HG02642 (cell line): ENCODE data around the gene ZEB1.
"Not testable (repeated sequence)": the region's sequence is repeated elsewhere in the genome, so short reads cannot be mapped to it uniquely, and the experiment has no call there.

Experiments
- ATAC-seq: cut with Tn5 transposase; IDR thresholded peaks from one replicate; pipeline ENCODE4 v1.9.1; 2021; ENCODE audit warnings: mild to moderate bottlenecking; ENCODE audit not compliant: unreplicated experiment, poor library complexity

ZEB1 gene

DNA sequence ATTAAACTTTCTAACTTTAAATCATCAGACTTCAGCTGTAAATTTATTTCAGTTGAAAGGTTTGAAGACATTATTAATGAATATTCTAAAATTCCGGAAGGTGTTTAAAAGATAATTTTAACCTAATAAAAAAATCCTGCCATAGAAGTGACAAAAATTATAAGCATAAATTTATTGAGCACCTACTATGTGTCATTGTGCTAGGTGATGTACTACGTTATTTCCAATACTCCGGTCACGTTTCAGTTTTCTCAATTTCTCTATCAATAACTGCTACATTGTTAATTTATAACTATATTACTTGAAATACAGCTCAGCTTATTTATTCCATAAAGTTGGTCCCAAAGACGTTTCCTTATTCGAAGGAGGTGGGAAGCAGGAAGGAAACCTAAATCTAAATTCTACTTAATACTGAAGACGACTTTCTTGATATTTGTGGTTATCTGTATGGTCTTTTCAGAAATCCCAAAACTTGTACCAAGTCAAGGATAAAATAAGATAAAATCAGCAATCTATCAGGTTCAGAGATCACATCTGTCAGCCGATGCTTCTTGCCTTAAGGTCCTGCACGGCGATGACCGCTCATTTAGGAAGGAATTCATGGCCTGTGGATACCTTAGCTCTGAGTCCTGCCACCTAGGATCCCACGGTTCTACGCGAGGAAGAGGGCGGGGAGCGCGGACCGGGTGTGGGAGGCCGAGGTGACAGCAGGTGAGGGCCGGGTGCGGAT lies 1.2 kb upstream of the ZEB1 start:
- ATAC-seq: no peak

DNA sequence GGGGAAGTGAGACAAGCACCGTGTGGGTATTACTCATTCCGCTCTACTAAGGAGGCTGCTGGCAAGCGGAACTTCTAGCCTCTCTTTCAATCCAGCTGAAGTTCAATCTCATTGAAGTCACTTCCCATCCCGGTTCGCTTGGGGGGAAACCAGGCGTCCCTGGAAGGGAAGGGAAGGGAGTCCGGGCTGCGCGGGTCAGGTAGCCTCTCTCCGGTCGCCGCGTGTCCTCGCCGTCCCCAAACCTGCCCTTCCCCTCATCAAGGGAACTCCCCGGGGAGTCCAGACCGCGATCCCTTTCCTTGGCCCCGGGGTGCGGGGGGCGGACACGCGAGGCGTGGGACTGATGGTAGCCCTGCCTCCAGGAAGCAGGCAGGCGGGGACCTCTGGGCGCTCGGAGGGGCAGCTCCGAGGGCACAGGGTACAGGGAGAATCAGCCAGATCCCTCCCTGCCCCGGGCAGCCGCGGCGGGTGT lies 598 bp upstream of the ZEB1 start:
- peak; percentile 73 for ATAC-seq

DNA sequence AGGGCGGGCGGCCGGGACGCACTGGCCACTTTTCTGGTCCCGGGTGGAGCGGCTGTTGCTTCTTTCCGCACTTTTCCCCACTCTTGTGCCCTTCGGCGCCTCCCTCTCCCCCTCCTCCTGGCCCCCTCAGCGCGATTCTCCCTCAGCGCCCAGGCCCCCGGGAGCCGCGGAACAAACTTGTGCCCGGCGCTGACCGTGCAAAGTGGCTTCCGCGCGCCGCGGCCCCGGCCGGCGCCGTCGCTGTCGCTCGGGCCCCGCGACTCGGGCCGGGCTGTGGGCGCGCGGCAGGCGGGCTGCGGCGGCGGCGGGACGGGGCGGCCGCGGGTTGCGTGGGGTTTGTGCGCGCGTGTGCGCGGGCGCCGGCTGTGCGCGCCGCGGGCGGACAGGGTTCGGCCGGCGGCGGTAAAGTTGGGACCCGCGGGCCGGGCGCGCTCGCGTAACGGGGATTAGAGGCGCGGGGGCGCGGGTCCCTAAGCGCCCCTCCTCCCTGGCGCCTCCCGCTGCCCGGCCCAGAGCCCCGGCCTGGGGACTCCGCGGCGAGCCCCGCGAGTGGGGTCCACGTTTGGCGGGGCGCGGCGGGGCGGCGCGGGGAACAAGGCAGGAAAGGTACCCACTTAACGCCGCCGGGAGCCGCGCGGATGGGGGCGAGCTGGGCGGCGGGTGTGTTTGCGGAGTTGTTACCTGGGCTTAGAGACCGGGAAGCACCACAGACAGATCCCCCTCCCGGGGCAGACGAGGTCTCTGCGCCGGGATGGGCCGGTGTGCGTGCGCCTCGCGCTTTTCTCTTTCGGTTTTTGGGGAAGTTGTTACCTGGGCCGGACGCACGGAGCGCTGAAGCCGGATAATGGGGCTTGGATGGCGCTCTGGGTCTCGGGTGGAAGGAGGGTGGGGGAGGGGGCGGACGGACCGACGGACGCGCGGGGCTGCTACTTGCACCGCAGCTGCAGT lies 860 bp downstream of the ZEB1 start:
- ATAC-seq: peak; percentile 31

DNA sequence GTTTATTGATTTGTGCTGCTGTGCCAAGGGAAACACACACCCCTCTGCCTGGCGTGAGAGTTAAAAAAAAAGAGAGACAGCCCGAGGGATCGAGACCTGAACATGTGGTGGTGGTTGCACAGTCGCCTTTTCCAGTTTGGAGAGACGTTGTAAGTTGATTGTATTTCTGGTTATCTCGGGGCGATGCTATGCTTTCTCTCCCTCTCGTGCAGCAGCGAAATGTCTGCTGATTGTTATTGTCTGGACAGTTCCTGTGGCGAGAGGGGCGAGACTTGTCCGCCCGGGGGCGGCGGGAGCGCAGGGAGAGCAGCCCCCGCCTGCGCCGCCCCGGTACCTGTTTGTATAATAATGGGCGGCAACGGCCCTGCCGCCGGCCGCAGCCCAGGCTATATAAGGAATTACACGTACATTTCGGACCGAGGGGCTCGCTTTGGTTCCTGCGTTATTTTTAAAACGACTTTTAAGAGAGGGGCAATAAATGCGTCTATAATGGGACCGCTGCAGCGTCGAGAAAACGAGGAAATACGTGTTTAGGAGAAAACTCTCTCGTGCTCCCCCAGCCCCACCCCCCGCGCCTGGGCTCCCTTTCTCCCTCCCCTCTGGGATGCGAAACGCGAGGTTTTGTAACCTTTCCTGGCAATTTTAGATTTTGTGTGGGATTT lies 1.7 kb downstream of the ZEB1 start:
- ATAC-seq: peak; percentile 28

DNA sequence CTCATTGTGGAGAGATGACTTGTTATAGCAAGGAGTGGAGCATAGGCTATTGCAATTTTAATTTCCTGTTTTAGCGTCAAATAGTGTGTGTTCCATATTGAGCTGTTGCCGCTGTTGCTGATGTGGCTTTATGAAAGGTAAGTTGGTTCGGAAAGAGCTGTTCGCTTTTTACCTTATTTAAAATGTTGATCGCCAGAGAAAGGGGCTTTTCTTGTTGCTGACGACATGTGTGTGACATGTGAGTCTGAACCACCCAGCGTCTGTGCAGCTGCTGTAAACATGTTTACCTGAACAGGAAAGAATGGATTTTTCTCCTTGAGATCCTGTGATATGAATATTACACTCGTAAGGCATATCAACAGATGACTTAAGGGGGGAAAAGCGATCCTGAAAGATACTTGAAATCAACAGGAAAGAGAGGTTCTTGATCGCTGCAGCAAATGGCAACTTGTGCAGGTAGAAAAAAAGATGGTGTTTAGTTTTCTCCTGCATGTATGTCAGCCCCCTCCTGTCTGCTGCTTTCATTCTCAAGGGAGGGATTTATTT lies 2.5 kb downstream of the ZEB1 start:
- ATAC-seq: no peak

DNA sequence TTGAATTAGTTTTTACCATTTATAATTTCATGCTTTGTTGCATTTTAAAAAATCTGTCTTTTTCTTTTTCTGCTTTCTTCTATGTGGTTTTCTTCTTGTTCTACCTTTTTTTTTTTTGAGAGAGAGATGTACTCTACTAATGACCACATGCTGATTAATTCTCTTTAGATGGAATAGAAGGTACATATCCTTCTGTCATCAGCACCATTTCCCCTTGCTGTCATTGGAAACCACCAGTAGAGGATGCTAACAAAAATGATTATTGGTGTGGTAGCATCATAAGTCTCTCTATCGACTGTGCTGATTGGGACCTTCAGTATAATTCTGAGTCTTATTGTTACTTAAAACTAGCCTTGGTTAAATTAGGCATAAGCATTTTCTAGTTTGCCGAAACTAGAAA lies 3.6 kb downstream of the ZEB1 start:
- ATAC-seq: no peak

DNA sequence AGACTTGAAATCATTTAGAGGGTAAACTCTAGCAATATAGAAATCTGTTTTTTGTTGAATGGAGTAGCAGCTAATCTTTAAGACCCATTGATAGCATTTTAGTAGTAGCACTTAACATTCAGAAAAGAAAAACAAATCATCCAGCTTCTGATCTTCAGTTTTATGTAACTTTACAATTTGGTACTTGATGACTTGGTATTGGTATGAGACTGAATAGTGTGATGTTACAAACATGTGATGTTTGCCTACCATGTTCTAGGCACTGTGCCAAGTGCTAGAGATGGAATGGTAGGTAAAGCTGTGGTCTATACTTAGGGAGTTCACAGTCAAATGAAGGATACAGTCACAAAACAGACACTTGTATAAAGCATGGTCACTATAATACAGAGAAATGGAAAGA lies 21.3 kb downstream of the ZEB1 start:
- ATAC-seq: no peak

DNA sequence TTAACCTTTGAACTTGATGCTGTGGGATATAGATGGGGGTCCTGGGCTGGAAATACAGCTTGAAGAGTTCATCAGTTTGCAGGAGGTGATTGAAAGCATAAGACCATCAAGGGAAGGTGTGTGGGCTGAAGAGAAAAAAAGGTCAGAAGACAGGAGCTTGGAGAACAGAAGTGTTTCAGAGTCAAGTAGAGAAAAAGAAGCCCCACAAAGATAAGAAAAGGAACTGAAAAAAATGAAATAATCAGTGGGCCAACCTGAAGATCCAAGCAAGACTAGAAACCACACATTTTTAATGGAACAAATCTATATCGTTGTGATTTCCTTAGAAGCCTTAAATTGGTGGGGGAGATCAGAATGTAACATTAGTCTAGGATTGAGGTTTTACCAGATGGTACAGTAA lies 22.5 kb downstream of the ZEB1 start:
- no peak for ATAC-seq

DNA sequence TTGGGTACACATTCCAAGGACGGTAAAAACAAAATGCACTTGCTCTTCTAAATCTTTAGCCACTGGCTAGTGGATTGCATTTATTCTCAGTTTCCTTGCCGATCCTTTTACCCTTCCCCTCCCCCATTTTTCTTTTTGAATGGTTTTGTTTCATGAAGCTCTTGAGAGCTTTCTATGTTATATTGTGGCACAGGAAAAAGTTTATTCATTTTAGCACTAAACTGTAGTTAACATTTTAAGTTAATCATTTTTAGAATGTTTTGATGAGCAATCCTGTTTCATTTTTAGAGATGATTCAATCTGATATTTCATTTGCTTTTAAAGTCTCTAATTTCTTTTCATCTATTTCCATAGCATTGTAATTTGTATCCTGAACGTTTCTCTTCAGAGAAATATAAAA lies 24.0 kb downstream of the ZEB1 start:
- no peak for ATAC-seq

DNA sequence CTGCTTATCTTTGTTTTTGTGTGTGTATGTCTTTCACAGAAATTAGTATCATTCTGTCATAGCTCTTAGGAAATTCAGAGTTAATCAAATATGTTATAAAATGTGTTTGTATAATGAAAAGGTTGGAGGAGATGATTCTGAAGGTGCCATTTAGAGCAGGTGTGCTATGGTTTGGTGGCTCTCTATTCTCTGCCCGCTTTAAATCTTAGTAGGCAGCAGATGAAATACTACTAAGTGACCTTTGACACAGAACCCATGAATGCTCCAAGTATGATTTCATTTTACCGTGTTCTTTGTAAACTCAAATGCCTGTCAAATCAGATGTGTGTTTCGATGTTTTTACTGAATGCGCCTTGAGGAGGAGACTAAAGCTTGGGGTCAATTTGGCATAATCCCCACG lies 24.5 kb downstream of the ZEB1 start:
- no peak for ATAC-seq

DNA sequence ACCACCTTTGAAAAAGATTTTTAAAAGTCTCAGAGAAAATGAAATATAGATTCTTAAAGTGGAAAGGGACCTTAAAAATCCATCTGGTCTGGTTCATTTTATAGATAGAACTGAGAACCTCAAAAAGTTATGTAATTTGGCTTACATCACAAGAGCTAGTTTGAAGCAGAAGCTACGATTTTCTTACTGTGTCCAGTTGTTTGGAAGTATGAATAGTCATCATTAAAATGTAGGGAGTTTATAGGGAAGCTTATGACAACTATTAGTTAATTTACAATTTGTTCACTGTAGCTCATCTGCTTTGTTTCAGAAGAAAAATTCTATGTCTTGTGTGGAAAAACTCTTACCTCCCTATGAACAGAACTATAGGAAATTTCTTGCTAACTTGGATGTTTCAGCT lies 26.9 kb downstream of the ZEB1 start:
- no peak for ATAC-seq

DNA sequence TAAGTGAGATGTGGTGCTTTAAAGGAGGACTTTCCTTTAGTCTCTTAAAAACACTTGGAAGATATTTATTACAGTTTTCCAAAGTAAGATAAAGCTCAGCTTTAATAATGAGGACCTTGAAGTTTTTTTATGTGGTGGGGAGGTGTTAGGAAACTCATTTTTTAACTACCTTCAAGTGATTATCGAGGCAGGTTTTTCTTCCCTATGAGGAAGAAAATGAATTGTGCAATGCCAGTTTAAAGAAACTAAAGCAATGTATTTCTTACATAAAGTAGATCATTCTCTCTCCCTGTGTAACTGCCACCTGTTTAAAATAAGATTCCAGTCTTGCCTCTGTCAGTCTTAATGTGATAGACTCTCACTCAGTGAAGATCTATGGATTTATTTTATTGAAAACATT lies 27.9 kb downstream of the ZEB1 start:
- no peak for ATAC-seq

DNA sequence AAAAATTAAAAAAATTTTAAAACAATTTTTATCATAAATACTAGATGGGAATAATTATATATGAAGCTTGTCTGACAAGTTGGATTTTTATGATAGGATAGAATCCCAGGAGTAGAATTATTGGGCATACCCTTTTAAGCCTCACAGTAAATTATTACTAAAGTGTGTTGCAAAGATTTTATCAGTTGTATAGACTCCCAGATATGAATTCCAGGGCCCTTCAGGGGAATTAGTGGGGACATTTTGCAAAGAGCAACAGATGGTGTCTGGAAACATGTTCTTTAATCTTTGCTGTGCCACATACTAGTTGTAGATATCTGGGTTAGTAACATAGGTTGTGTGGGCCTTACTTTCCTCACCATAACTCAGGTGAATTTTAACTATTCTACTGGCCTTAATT lies 28.7 kb downstream of the ZEB1 start:
- no peak for ATAC-seq

DNA sequence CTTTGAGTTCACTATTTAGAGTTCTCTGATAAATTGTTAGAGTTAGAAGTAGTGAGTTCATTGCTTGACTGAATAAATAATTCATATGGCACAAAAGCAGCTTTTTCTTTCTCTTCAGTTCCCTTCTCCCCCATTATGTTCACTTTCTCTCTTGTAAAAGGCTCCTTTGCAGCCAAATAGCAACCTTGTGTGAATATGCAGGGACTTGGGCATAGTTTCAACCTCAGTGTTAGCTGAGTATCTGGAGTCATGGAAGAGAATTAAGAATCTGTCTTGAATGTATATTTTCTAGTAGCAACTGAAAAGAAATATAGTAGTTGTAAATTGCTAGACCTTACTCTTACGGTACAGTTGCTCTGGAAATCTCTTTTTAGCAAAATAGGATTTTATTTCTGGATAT lies 31.9 kb downstream of the ZEB1 start:
- no peak for ATAC-seq

DNA sequence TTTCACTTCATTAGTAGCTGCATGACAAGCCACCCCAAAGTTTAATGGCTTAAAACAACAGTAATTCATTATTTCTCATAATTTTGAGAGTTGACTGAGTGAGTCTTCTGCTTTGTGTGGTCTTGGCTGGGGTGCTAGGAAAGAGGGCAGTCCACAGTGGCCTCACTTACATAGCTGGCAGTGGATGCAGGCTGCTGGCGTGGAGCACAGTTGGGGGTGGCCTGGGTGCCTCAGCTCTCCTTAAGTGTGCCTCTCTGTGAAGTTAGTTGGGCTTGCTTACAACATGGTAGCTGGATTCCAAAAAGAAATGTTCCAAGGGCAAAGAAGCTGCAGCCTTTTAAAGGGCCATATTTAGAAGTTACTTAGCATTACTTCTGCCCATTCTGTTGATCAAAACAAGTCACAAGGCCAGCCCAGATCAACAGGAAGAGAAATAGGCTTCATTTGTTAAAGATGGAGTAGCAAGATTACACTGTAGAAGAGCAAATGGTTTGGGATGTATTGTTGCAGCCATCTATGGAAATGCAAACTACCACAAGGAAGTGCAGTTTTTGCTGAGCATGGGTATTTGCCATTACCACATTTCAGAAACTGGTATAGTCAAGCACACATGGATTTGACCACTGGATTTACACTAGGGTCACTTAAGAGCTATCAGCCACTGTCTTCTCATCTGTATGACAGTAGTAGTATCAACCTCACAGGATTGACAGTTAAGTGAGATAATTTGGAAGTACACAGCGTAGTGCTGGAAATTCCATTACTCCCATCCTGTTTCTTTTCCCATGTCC lies 33.6 kb downstream of the ZEB1 start:
- no peak for ATAC-seq

DNA sequence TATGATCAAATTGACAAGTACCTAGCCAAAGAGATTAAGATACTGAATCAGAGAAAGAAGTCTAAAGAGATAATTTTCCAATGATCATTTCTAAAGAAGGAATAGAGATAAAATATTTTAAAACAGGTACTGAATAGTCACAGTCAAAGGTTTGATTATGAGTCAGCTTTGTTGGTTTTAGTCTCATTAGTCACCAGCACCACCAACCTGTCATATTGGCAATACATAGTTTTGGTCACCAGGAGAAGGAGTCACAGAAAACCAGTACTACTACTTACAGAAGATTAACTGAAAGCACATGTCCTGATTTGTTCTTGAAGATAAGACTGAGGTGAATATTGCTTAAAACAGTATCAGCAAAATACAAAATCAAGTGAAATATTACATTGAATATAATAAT lies 34.6 kb downstream of the ZEB1 start:
- ATAC-seq: peak; percentile 95

DNA sequence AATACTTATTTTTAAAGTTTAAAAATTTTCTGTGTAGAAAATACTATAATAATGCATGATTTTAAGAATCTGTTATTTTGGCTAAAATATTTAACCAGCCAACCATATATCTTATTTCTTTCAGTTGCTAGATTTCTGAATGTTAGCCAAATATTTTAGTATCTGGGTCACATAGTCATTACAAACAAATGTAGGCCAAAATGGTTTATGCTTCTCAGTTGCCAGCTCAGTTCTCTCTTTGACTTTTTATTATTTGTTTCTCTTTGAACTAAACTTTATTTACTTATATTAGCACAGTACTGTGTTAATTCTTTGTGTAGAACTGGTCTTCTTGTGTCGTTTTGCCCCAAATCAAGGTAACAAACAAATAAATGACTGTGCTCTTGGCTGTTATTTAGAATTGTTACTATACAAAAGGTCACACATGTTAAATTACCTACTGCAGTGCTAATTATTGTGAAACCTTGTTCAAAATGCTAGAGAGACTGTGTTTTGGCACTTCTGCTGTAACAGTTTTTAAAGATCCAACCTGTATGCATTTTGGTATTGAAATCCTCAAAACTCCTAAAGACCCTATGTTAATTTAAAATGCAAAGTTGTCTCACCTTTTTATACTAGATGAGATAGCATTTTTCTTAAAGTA lies 39.8 kb downstream of the ZEB1 start:
- ATAC-seq: no peak

DNA sequence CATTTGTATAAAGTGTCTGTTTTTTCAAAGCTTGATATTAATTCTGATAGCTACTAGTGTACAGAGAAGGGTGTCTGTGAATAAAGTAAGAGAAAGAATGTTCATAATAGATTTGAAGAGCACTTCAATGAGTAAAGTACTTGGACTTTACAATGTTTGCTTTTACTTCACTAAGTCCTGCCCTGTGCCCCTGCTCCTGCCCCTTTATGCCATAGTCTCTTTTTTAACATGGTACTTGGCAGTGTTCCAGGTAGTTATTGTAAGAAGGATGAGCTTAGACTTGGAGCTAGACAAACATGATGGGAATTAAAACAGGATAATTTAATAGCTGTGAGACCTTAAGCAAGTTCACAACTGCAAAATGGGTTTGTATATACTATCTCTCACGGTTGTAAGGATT lies 41.0 kb downstream of the ZEB1 start:
- no peak for ATAC-seq

DNA sequence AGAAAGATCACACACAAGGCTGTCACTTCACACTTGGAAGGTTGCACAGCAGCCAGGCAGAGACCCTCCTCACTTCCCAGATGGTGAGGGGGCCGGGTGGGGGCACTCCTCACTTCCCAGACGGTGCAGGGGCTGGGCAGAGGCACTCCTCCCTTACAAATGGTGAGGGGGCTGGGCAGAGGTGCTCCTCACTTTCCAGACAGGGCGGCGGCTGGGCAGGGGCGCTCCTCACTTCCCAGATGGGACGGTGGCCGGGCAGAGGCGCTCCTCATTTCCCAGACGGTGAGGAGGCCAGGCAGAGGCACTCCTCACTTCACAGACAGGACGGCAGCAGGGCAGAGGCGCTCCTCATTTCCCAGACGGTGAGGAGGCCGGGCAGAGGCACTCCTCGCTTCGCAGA lies 42.5 kb downstream of the ZEB1 start:
- ATAC-seq: not testable (repeated sequence)
